Astrocyte (in vitro differentiated cells and primary cell): ENCODE results near the gene PPP2R2B. TPM values are rescaled to one million over a fixed set of nuclear protein-coding genes. Genes with fewer than 3 reads are reported as not detected.

Experiments used
- DNase-seq: peaks from one replicate; pipeline ENCODE4 v3.0.0-alpha.2; 2010; ENCODE audit warnings: low read depth
- FAIRE-seq: peaks from 2 replicates; lab custom pipeline; 2011; peaks lifted over from hg19 to GRCh38; lab: Jason Lieb, UNC
- H2AFZ ChIP-seq: 2 replicates; pipeline ENCODE4 v1.6.0; 2012; ENCODE audit warnings: low read depth, low read length, inconsistent platforms
- H3K27ac ChIP-seq: 2 replicates; pipeline ENCODE4 v1.5.1; 2011; ENCODE audit warnings: low read depth, low read length, inconsistent platforms
- H3K27me3 ChIP-seq: 2 replicates; pipeline ENCODE4 v1.6.0; 2011; ENCODE audit warnings: low read length, inconsistent platforms; ENCODE audit not compliant: insufficient read depth
- H3K36me3 ChIP-seq: 2 replicates; pipeline ENCODE4 v1.5.1; 2011; ENCODE audit warnings: low read length, inconsistent platforms; ENCODE audit not compliant: insufficient read depth
- H3K4me1 ChIP-seq: 2 replicates; pipeline ENCODE4 v1.5.1; 2011; ENCODE audit warnings: low read length, inconsistent platforms; ENCODE audit not compliant: insufficient read depth
- H3K4me2 ChIP-seq: 2 replicates; pipeline ENCODE4 v1.6.0; 2012; ENCODE audit warnings: low read length, inconsistent platforms
- H3K4me3 ChIP-seq: 2 replicates; pipeline ENCODE4 v1.5.1; 2011; ENCODE audit warnings: low read depth, mild to moderate bottlenecking, low read length, inconsistent platforms; ENCODE audit not compliant: insufficient read depth
- H3K79me2 ChIP-seq: 2 replicates; pipeline ENCODE4 v1.6.0; 2012; ENCODE audit warnings: mild to moderate bottlenecking, low read length, inconsistent platforms; ENCODE audit not compliant: insufficient read depth
- H3K9ac ChIP-seq: 2 replicates; pipeline ENCODE4 v1.6.0; 2012; ENCODE audit warnings: mild to moderate bottlenecking, low read length, inconsistent platforms
- H3K9me3 ChIP-seq: 2 replicates; pipeline ENCODE4 v1.5.1; 2012; ENCODE audit warnings: low read depth, mild to moderate bottlenecking, low read length, inconsistent platforms; ENCODE audit not compliant: insufficient read depth
- H4K20me1 ChIP-seq: 2 replicates; pipeline ENCODE4 v1.6.0; 2012; ENCODE audit warnings: low read length, inconsistent platforms; ENCODE audit not compliant: insufficient read depth
- H3K27ac Mint-ChIP-seq: one replicate; pipeline ENCODE4 v1.8.0; 2021; ENCODE audit warnings: mild to moderate bottlenecking, mixed read lengths; ENCODE audit not compliant: unreplicated experiment
- H3K27me3 Mint-ChIP-seq: one replicate; pipeline ENCODE4 v1.8.0; 2021; ENCODE audit warnings: low read depth, mixed read lengths; ENCODE audit not compliant: unreplicated experiment
- H3K36me3 Mint-ChIP-seq: one replicate; pipeline ENCODE4 v1.8.0; 2021; ENCODE audit warnings: low read depth, mixed read lengths; ENCODE audit not compliant: unreplicated experiment
- H3K4me1 Mint-ChIP-seq: one replicate; pipeline ENCODE4 v1.8.0; 2021; ENCODE audit warnings: low read depth, mixed read lengths; ENCODE audit not compliant: unreplicated experiment
- H3K4me3 Mint-ChIP-seq: one replicate; pipeline ENCODE4 v1.8.0; 2021; ENCODE audit warnings: mild to moderate bottlenecking, moderate library complexity, mixed read lengths; ENCODE audit not compliant: unreplicated experiment
- H3K9me3 Mint-ChIP-seq: one replicate; pipeline ENCODE4 v1.8.0; 2021; ENCODE audit warnings: mild to moderate bottlenecking, mixed read lengths; ENCODE audit not compliant: unreplicated experiment
- CTCF ChIP-seq: IDR thresholded peaks from 2 replicates; pipeline ENCODE4 v1.5.1; 2011; ENCODE audit warnings: low read depth, mild to moderate bottlenecking, inconsistent platforms, low read length, moderate library complexity; ENCODE audit not compliant: insufficient read depth
- EZH2 ChIP-seq: IDR thresholded peaks from 2 replicates; pipeline ENCODE4 v1.6.1; 2012; ENCODE audit warnings: mild to moderate bottlenecking, low read length, inconsistent platforms; ENCODE audit not compliant: insufficient read depth
- total RNA-seq: library from RNA; stranded (reverse); gene quantifications from 2 replicates; pipeline ENCODE4 v1.2.1, GENCODE V29; 2021

PPP2R2B gene
- total RNA-seq, 1 donor from 2014 or later: 5.2 TPM

GRCh38 chr5:146647656-146648199 lies 230.8 kb downstream of the PPP2R2B start:
- Histone ChIP-seq H3K27me3 (no peaks in the 10 kb centered on the region), H2AFZ (no peak overlapping the region), H3K4me1 (no peaks in the 10 kb centered on the region), H3K9me3 (no peaks in the 10 kb centered on the region), H4K20me1 (no peaks in the 10 kb centered on the region), H3K79me2 (no peaks in the 10 kb centered on the region), H3K4me2 (no peak overlapping the region), H3K36me3 (no peaks in the 10 kb centered on the region), H3K4me3 (no peak overlapping the region), H3K27ac (no peak overlapping the region), H3K9ac (no peak overlapping the region)
- FAIRE-seq (no peak), DNase-seq (peak; percentile 43)
- no peak for TF ChIP-seq CTCF
- TF ChIP-seq EZH2: no peak
- Mint-ChIP-seq H3K36me3 (no peaks in the 10 kb centered on the region), H3K4me1 (no peaks in the 10 kb centered on the region), H3K27me3 (no peaks in the 10 kb centered on the region), H3K27ac (no peak overlapping the region), H3K9me3 (no peaks in the 10 kb centered on the region), H3K4me3 (no peak overlapping the region)

- H3K79me2 ChIP-seq: no peaks in the 10 kb centered on the region
- no peaks in the 10 kb centered on the region for H3K36me3 ChIP-seq
- no peaks in the 10 kb centered on the region for H3K27me3 ChIP-seq
- no peaks in the 10 kb centered on the region for H3K9me3 Mint-ChIP-seq
- H3K4me2 ChIP-seq: no peak overlapping the region
- no peak overlapping the region for H3K27ac ChIP-seq
- no peaks in the 10 kb centered on the region for H4K20me1 ChIP-seq
- H3K36me3 Mint-ChIP-seq: no peaks in the 10 kb centered on the region
- FAIRE-seq: no peak
- H3K27me3 Mint-ChIP-seq: no peaks in the 10 kb centered on the region
- TF ChIP-seq EZH2: no peak
- TF ChIP-seq CTCF: no peak
- H2AFZ ChIP-seq: no peak overlapping the region
- no peaks in the 10 kb centered on the region for H3K4me1 Mint-ChIP-seq
- H3K9me3 ChIP-seq: no peaks in the 10 kb centered on the region
- H3K27ac Mint-ChIP-seq: no peak overlapping the region
- no peak for DNase-seq
- no peak overlapping the region for H3K4me3 Mint-ChIP-seq
- no peaks in the 10 kb centered on the region for H3K4me1 ChIP-seq
- no peak overlapping the region for H3K9ac ChIP-seq
- H3K4me3 ChIP-seq: no peak overlapping the region
Observed at GRCh38 chr5:146646441-146646840, 232.1 kb downstream of the PPP2R2B start.

- no peaks in the 10 kb centered on the region for H4K20me1 ChIP-seq
- H3K36me3 ChIP-seq: no peaks in the 10 kb centered on the region
- Mint-ChIP-seq H3K4me3 (no peak overlapping the region), H3K36me3 (no peaks in the 10 kb centered on the region), H3K27ac (no peak overlapping the region), H3K4me1 (no peaks in the 10 kb centered on the region), H3K9me3 (no peaks in the 10 kb centered on the region), H3K27me3 (no peaks in the 10 kb centered on the region)
- no peaks in the 10 kb centered on the region for H3K4me1 ChIP-seq
- H3K9me3 ChIP-seq: no peaks in the 10 kb centered on the region
- no peak overlapping the region for H3K4me3 ChIP-seq
- H2AFZ ChIP-seq: no peak overlapping the region
- no peak overlapping the region for H3K9ac ChIP-seq
- no peaks in the 10 kb centered on the region for H3K79me2 ChIP-seq
- H3K4me2 ChIP-seq: no peak overlapping the region
- DNase-seq (no peak), FAIRE-seq (no peak)
- H3K27me3 ChIP-seq: no peaks in the 10 kb centered on the region
- TF ChIP-seq EZH2: no peak
- no peak for TF ChIP-seq CTCF
- H3K27ac ChIP-seq: no peak overlapping the region
Observed at GRCh38 chr5:146645342-146645741, 233.2 kb downstream of the PPP2R2B start.
